AG20443 (cell line): Measurements from ENCODE around the gene MUC13.
A peak's percentile ranks its signal among the peaks of the same experiment; 100 is the strongest.

Experiments
- DNase-seq: peaks from one replicate; pipeline ENCODE4 v3.0.0; 2012; ENCODE audit warnings: low spot score, mixed read lengths

MUC13 gene

DNA sequence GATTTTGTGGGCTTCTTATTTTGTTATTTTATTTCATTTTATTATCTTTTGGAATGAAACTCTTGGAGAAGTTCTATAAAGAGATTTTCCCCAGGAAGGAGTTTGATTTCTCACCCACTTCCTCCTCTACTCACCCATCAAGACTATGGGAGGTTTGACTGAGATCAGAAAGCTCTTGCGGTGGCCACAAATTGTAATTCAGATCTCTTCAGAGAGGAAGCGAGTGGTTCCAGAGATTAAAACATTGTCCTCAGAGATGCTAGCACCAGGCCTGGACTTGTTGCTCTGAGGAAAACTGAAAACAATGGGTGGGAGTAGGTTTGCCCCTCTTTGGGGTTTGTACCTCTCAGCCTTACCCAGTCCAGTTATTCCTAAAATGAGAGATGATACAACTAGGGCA, 8.1 kb upstream of the MUC13 start:
- no peak for DNase-seq

DNA sequence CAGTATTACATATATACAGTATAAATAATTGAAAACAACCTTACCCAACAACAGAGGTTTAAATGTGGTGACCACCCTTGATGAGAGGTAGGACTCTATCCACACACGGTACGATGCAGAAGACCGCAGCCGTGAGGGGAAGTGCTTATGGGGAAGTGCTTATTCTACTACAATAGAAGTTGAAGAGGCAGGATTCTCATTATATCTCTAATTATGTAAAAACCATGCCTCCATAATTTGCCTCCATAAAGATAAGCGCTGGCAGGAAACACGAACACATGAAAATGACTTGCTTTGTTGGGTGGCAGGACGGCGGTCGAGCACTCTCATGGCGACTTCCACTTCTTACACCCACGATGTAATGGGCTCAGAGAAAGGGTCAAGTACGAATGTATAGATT, 7.2 kb upstream of the MUC13 start:
- DNase-seq = no peak

DNA sequence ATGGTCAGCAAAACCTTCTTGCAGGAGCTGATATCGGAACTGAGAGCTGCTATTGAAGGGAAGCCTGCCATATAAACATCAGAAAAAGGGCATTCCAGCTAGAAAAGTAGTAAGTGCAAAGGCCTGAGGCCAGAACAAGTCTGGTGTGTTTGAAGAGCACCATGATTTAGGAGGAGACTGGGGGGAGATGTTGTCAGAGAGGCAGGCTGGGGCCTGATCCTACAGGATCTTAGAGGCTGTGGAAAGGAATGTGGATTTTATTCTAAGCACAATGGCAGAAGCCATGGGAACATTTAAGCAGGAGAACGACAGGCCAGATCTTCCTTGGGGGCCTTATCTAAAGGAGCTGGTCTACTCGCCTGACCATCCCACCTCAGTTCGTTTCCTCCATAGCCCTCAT, 5.1 kb upstream of the MUC13 start:
- DNase-seq = no peak

DNA sequence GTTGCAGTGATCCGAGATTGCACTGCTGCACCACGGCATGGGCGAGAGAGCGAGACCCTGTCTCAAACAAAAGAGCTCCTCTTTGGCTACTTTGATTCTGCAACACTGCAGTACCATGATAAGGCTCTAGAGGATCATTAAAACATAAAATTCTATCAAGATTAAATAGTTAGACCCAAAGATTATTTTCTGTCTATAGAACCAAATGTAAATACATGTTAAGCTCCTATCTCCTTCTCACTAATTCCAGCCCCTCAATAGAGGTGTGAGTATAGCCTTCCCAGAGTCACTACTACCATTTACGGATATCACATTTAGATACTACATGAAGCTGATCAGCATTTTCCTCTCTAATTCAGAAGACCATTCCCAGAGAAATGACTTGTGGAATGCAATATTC, 4.3 kb upstream of the MUC13 start:
- DNase-seq = no peak

DNA sequence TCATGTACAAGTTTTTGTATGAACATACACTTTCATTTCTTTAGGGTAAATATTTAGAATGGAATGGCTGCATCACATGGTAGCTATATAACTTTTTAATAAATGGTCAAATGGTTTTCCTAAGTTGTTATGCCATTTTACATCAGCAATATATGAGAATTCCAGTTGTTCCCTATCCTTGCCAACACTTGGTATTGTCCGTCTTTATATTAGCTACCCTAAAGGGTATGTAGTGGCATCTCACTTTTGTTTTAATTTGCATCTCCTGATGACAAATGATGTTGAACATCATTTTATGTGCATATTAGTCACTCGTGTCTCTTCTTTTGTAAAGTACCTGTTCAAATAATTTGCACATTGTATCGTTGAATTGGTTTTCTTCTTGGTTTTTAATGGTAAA, 2.5 kb upstream of the MUC13 start:
- no peak for DNase-seq

DNA sequence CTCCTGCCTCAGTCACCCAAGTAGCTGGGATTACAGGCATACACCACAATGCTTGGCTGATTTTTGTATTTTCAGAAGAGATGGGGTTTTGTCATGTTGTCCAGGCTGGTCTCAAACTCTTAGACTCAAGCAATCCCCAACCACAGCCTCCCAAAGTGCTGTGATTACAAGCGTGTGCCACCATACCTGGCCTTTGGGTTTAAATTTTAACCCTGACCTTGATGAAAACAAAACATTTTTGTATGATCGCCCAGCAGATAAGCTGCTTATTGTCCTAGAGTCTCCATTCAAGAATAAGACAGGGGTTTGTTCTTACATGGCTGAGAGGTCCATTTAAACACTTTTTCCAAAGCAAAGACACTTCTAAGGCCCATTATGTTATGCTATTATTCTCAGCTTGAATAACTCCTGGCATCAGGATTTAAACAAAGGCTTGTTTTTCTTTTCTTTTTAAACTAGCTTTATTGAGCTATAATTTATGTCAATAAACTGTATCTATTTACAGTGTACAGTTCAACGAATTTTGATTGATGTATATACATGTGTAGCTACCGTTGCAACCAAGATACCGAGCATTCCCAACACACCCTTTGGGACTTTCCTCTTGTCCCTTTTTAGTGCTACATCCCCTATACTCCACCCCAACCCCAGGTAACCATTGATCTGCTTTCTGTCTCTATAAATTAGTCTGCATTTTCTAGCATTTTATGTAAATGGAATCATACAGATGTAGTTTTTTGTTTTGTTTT, 1.4 kb upstream of the MUC13 start:
- no peak for DNase-seq

DNA sequence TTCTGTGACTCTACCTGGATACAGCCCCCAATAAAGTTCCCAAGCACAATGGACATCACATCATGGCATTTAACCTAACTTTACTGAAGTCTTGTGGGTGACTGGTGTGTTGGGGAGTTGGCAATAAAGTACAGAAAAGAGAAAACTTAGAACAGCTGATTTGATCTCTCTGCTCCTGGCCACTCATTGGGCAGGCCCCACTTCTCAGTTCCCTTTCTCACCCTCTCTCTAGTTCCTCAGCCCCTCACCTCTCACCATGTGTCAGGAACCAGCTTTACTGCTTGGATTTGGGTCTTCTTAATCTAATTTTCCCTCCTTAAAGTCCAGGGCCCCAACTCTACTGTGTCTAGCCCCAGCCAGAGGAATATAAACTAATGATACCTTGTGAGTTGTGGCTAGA, 713 bp upstream of the MUC13 start:
- DNase-seq = no peak

DNA sequence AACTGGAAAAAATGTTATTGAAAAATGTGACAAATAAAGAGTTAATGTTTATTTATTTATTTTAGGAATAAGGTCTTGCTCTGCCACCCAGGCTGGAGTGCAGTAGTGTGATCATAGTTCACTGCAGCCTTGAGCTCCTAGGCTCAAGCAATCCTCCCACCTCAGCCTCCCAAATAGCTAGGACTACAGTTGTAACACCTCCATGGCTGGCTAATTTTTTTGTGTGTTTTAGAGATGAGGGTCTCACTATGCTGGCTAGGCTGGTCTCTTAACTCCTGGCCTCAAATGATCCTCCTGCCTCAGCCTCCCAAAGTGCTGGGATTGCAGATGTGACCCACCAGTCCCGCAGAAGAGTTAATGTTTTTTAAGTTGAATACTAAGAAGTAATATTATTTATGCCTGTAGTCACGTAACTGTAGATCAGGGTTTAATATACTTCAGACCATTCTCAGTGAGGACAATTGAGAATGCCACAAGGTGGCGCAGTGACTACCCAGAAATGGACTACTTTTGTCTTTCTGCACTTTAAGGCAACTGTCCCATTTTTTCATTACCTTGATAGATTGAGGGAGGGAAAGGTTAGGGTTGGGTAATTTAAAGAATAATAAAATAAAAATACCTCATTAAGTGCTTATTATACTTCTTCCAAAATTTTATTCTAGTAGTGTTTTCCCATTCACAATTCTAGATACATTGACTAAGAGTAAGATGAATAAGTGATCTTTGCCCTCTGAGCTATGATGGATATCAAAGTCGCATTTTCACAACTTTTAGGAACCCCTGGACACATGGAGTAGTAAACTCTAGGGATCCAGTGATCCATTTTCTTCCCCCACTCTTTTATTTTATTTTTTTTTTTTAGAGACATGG, 6.0 kb downstream of the MUC13 start:
- peak; percentile 56 for DNase-seq

DNA sequence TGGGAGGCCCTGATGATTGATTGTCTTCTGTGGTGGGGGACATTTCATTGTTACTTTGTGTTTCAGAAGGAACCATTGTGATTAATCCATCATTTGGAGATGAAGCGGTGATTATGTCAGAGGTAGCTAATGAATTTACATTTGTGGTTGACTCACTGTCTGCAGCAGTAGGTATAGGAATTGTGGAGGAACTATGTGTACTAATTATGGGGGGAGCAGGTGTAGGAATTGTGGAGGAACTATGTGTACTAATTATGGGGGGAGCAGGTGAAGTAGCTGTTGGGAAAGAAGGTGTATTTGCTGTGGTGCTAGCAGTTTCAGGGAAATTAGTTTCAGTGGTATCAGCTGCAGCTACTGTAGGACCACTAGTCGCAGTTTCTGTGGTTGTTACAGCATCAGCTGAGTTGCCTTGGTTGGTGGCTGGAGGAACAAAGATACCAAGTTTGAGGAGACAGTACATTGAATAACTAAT, 6.9 kb downstream of the MUC13 start:
- no peak for DNase-seq

DNA sequence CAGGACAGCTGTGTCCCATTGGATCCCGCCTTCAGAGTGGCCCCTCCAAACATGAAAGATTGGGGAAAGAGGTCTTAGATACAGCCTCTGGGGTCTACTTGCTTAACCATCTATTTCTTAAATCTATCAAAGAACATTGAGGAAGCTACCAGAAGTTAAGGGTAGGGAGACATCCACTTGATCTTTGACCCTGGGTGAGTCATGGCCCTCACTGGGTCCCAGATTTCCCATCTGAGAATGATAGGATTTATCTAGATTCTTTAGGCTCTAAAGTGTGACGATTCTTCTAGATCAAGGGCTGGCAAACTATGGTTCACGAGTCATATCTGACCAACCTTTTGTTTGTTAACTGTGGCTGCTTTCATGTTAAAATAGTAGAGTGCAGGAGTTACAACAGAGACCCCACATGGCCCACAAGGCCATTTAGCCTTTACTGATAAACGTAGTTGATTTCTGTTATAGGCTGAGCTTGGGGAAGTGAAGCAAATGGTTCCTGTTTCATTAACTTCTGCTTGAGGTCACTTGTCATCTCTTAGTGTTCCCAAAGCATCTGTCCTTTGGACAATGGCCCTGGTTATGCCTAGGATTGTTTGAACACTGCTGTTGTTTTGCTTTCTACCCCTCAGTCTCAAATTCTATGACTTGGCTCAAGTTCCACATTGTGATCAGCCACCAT, 8.0 kb downstream of the MUC13 start:
- no peak for DNase-seq

DNA sequence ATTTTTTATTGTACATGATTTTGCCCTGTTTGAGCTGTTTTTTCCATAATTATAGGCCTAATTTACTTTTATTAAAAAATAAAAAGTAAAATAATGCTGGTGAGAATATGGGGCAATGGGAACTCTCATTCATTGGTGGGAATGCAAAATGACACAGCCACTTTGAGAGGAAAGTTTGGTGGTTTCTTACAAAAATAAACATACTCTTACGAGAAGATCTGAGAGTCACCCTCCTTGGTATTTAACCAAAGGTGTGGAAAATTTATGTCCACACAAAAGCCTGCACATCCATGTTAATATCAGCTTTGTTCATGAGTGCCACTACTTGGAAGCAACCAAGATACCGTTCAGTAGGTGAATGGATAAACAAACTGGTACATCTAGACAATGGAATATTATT, 9.8 kb downstream of the MUC13 start:
- no peak for DNase-seq

DNA sequence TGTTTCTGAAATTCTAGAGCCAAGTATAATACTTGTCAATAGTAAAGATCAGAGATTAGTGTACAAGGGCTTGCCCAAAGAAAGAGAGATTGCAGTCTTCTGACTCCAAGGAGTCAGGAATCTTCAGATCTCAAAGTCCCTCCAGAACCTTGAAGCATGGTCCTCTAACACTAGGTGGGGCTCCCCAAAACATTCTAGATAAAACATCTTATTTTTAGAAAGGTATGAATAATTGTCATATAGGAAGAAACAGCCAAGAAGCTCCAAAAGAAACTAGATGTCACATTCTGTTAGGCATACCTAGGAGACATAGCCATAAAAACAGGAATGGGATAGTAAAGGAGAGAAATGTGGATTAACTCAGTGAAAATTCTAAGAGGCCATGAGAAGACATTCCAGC, 10.7 kb downstream of the MUC13 start:
- no peak for DNase-seq

DNA sequence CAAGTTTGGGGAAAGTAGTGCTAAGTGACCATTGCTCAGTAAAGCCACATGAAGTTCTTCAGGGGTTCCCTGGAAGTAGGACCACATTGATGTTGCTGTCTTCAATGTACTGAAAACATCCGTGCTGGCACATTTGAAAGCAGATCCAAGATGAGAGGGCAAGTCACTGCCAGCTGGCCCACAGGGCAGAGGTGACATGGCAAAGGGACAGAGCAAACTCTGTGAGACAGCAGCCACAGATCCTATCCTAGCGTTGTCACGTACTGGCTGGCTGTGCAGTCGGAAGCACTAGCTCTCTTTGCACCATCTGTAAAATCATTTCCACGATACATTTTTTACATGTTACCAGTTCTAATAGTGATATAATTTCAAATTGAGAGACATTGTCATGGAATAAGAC, 13.8 kb downstream of the MUC13 start:
- no peak for DNase-seq

DNA sequence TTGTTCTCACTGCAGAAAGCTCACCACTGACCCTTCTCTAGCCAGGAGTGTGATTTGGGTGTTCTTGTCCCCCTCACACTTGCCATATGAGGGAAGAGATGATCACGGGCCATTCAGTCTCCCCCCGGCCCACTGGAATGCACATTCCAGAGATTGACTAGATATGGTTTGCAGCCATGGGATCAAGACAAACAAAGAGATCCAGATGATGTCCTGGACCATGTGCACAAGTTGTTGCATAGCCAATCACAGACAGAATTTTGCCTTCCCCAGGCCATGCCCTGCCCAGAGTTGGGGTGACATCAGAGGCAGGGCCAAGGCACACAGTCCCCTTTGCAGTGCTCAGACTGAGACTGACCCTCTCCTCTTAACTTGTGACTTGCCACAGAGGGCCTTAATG, 14.8 kb downstream of the MUC13 start:
- DNase-seq = peak; percentile 60

DNA sequence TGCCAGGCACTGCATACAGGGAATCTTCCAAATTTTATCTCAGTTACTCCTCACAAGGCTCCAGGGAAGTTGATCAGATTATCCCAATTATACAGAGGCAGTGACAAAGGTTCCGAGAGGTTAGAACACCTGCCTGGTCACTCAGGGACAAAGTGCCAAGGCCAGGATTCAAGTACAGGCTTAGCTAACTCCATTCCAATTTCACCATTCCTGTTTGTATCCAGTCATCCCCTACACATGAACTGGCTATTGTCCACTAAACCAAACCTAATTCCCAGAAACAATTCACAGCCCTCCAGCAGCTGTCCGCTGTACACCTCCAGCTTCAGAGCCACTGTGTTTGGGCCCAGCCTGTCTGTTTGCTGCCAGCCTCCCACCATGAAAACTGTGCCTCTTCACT, 16.0 kb downstream of the MUC13 start:
- DNase-seq = no peak

DNA sequence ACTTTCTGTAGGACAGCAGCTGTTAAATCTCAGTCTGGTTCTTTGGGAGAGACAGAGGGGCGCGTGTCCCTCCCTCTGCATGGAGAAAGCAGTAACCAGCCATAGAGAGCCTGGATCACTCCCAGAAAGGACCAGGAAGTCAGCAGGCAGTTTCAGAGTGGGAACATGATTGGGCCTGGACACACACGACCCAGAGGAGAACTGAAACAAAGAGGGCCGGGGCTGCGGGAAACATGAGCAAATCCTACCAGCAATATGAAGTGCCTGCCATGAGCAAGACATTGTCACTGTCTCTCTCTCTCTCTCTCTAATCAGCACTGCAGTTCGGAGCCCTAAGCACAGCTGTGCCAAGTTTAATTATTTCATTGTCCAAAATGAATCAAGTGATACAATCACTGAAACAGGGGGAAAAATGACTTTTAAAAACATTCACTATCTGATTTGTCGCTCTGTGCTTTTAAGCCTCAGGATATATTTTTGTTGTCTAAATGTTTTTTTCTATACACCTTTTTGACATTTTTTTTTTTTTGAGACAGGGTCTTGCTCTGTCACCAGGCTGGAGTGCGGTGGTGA, 17.6 kb downstream of the MUC13 start:
- peak; percentile 29 for DNase-seq

DNA sequence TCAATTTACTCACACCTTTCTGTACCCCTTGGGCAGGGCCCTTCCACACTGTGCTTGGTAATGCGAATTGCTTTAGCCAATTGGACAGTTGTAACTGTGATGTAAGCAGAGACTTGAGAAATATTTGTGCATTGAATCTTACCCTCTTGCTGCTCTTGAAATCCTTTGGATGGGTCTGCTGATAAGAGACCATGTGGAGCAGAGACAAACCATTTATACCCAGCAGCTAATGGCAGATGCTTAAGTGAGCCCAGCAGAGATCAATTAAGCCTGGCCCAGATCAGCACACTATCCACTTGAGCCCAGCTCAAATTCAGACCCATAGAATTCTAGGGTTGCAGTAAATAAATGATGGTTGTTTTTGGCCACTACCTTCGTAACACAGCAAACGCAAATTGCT, 19.3 kb downstream of the MUC13 start:
- no peak for DNase-seq

DNA sequence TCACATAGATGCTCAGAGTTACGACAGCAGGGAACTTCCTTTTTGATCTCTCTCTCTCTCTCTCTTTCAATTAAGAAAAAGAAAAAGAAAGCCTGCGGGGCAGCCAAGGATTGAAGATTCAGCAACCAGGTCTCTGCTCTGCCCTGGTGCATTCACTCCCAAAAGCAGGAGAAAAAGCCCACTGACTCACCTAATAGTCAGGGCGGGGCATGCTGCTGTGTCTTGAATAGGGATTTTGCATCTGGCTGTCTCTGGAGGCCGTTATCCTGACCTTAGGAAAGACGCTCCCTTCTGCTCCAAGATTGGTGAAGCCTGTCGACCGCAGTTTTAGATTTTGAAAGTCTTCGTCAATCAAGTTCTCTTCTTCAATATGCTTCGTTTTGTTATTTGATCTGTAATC, 26.6 kb downstream of the MUC13 start:
- no peak for DNase-seq

DNA sequence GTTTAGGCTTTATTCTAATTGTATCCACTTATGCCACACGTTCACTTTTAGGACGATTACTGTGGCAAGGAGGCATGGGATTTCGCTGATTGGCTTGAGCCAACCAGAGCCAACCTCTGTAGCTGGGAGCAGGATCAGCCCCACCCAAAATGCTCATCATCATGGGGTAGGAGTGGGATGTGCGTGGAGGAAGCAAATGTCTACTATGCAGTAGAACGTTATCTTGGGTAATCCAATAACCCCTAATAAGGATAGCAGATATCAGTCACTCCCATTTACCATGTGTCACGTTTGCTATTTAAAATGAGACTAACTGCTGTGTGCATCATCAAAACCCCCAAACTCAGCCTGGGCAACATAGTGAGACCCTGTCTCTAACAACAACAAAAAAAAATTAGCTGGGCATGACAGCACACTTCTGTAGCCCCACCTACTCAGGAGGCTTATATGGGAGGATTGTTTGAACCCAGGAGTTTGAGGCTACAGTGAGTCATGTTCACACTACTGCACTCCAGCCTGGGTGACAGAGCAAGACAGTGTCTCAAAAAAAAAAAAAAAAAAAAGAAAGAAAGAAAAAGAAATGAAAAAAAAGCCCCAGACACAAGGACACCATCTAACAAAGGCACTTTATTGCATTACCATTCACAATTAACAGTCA, 29.6 kb downstream of the MUC13 start:
- DNase-seq = no peak

DNA sequence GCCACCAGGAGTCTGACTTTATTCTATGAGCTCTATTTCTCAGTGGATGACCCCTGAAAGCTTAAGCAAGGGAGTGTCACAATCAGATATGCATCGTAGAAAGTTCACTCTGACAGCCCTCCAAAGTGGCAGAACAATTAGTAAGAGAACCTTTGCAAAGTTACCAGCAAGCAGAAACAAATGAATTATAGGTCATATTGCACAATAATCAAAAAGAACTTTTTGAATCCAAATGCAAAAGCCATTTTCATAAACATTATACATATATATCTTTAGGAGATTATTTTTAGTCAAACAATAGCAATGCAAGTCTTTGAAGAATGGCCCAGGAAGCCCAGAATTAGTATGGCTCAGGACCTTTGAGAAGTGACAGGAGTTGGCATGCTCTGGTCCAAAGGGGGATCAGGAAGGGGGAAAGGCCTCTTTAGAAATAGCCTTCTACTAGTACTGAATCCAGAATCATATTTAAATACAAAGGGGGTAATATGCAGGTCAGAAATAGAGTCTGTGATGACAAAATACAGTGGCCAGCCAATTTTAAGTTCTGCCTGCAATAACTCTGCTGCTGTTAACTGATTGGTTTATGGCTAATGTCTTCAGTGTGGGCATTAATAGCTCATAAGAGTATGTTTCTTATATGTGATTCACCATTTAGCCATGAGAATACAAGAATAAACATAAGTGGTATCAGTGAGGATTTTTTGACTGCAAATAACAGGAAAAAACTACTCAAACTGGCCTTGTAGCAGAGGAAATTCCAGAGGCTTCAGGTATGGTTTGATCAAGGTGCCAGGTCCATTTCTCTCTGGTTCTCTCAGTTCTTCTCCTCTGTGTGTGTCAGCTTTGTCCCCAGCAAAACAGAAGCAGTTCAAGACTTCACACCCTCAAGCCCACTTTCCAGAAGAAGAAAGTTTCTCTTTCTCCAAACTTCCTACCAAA, 30.4 kb downstream of the MUC13 start:
- no peak for DNase-seq
